ENCODE measurements around the gene KCND2.

DNA sequence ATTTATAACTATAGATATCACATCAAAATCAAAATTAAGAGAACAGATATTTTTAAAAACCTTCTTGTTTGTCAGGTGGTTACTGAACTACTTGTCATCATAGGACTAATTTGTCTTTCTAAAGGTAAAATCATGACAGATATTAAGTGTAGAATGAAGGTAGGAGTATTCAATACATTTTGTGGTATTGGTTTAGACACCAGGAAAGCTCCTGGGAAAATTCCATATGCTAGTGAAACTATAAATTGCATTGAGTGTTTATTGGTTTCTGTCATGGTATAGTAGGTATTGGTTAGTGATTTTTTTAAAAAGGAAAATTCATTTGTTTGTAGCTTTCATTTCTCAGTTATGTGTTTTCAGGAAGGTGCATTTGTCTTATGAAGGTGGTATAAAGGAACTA is 132.7 kb downstream of the KCND2 start:
- TF ChIP-seq CTCF (IDR thresholded peaks at IDR 0.05; ENCODE audit: low read depth, low read length, poor library complexity, severe bottlenecking) = no peak
- no peak for TF ChIP-seq EZH2phosphoT487 (IDR thresholded peaks at IDR 0.05; ENCODE audit: borderline replicate concordance, low read length)

All from DOHH2 (cell line).